HepG2 (cell line): Measurements from ENCODE around the gene FBXO41. TPM values are rescaled to one million over a fixed set of nuclear protein-coding genes. Genes with fewer than 3 reads are reported as not detected.

Source experiments
- GABPB1 ChIP-seq: IDR thresholded peaks from 2 replicates; pipeline ENCODE4 v1.6.1; 2016; ENCODE audit warnings: mild to moderate bottlenecking, missing genetic modification reagents, moderate library complexity, missing compliant biosample characterization
- IKZF5 ChIP-seq: IDR thresholded peaks from 2 replicates; pipeline ENCODE4 v1.6.1; 2018; ENCODE audit warnings: missing genetic modification reagents, mild to moderate bottlenecking, missing compliant biosample characterization
- RAD21 ChIP-seq: fragments of 450-650 bp; formaldehyde crosslinking; IDR thresholded peaks from 2 replicates; pipeline ENCODE4 v1.5.0; 2020; ENCODE audit warnings: mild to moderate bottlenecking
- SAP130 ChIP-seq: IDR thresholded peaks from 2 replicates; pipeline ENCODE4 v1.6.1; 2016; ENCODE audit warnings: low read depth
- THRA ChIP-seq: sonication (generic); formaldehyde crosslinking; IDR thresholded peaks from 2 replicates; pipeline ENCODE4 v1.4.0; 2020; ENCODE audit warnings: missing genetic modification reagents, borderline replicate concordance
- UBTF ChIP-seq: sonication (generic); formaldehyde crosslinking; IDR thresholded peaks from 2 replicates; pipeline ENCODE4 v1.4.0; 2020; ENCODE audit warnings: mild to moderate bottlenecking, missing genetic modification reagents
- ZBTB2 ChIP-seq: sonication (generic); formaldehyde crosslinking; IDR thresholded peaks from 2 replicates; pipeline ENCODE4 v1.8.0; 2022; ENCODE audit warnings: low read depth, missing genetic modification reagents
- ZBTB39 ChIP-seq: sonication (generic); formaldehyde crosslinking; IDR thresholded peaks from 2 replicates; pipeline ENCODE4 v1.5.0; 2020; ENCODE audit warnings: missing genetic modification reagents
- ZFP36L2 ChIP-seq: sonication (generic); formaldehyde crosslinking; IDR thresholded peaks from 2 replicates; pipeline ENCODE4 v1.4.0; 2020; ENCODE audit warnings: missing genetic modification reagents
- ZGPAT ChIP-seq: IDR thresholded peaks from 2 replicates; pipeline ENCODE4 v1.6.1; 2016; ENCODE audit warnings: mild to moderate bottlenecking
- ZNF337 ChIP-seq: sonication (generic); formaldehyde crosslinking; IDR thresholded peaks from 2 replicates; pipeline ENCODE4 v1.5.1; 2020; ENCODE audit warnings: missing genetic modification reagents, low read depth, mild to moderate bottlenecking, borderline replicate concordance
- ZNF598 ChIP-seq: sonication (generic); formaldehyde crosslinking; IDR thresholded peaks from 2 replicates; pipeline ENCODE4 v1.5.1; 2020; ENCODE audit warnings: mild to moderate bottlenecking, missing genetic modification reagents, borderline replicate concordance
- ZNF687 ChIP-seq: sonication (generic); formaldehyde crosslinking; IDR thresholded peaks from 2 replicates; pipeline ENCODE4 v1.5.1; 2020; ENCODE audit warnings: mild to moderate bottlenecking, missing genetic modification reagents, moderate library complexity
- polyA plus RNA-seq, 8 experiments: library from polyadenylated mRNA; depleted of rRNA in 3 of 8; stranded (reverse) in 7 of 8; unstranded in 1 of 8; fragments of >200 nt; fragmentation: Illumina TruSeq in 4 of 8; extraction: Trizol in 4 of 8; gene quantifications; 2 replicates each; pipeline versions ENCODE4 v1.2.1 to v1.2.3, GENCODE V29; 2011 to 2016; ENCODE audit warnings: low read depth in 4 of 8, missing spikeins in 1 of 8, mixed read lengths in 1 of 8; ENCODE audit not compliant: insufficient read depth in 1 of 8
- total RNA-seq, 5 experiments: library from RNA; depleted of rRNA; stranded (reverse); fragments of >200 nt; fragmentation: Illumina TruSeq; extraction: Trizol; gene quantifications; 2 replicates each; pipeline ENCODE4 v1.2.3, GENCODE V29; 2016; ENCODE audit warnings: low read depth in 1 of 5

Gene FBXO41
- total and polyA plus RNA-seq, 2 of the 13 experiments (the other 11 are each of a cell fraction or from before 2014, with no cell fraction given) = 4.2 to 10.3 TPM

GRCh38 chr2:73260338-73260984, 23.8 kb downstream of the FBXO41 start (continued):
- TF ChIP-seq ZNF687 (CRISPR knock-in tag) = peak; percentile 87
- TF ChIP-seq ZBTB39 (CRISPR knock-in tag) = 0 out of 2 replicates have a peak, but pooled peaks have one; percentile 66
- 0 out of 2 replicates have a peak, but pooled peaks have one; percentile 49 for TF ChIP-seq ZNF598 (CRISPR knock-in tag)
- TF ChIP-seq THRA (CRISPR knock-in tag) = 0 out of 2 replicates have a peak, but pooled peaks have one; percentile 42
- TF ChIP-seq GABPB1 (CRISPR knock-in tag) = peak; percentile 23; the same call in 1 of the 2 replicates
- TF ChIP-seq IKZF5 (CRISPR knock-in tag) = 0 out of 2 replicates have a peak, but pooled peaks have one; percentile 25
- TF ChIP-seq ZFP36L2 = no peak
- TF ChIP-seq SAP130 = peak; percentile 53; the same call in 1 of the 2 replicates
- TF ChIP-seq UBTF = peak; percentile 37; the same call in 1 of the 2 replicates
- TF ChIP-seq ZGPAT (CRISPR knock-in tag) = 0 out of 2 replicates have a peak, but pooled peaks have one; percentile 34
- no peak for TF ChIP-seq ZBTB2 (CRISPR knock-in tag)
- TF ChIP-seq ZNF337 (CRISPR knock-in tag) = no peak
- TF ChIP-seq RAD21 (CRISPR knock-in tag) = peak; percentile 89
